Measurements from ENCODE around the gene MUC2. TPM values are rescaled to one million over a fixed set of nuclear protein-coding genes. Genes with fewer than 3 reads are reported as not detected.

MUC2 gene
- total and polyA plus RNA-seq, 2 of the 4 experiments (the other 2 are of a cell fraction), result not detected

GRCh38 chr11:1108246-1108900, 33.7 kb downstream of the MUC2 start:
- H3K27me3 ChIP-seq (ENCODE audit: control insufficient read depth, insufficient read depth, low read length), result peaks cover 18% of the 10 kb centered on the region; the same call in 1 of the 2 replicates
- no peak overlapping the region for H2BK120ac ChIP-seq (ENCODE audit: low read depth, low read length)
- H3K4ac ChIP-seq (ENCODE audit: low read depth, low read length), result no peak overlapping the region
- H4K8ac ChIP-seq (ENCODE audit: low read depth in 2 of 2, low read length in 2 of 2), result no peak overlapping the region
- no peak overlapping the region for H2BK5ac ChIP-seq (ENCODE audit: low read depth, low read length, poor library complexity, severe bottlenecking)
- H3K4me3 ChIP-seq (ENCODE audit: insufficient read depth, low read depth, low read length), result no peak overlapping the region
- no peak overlapping the region for H2BK15ac ChIP-seq (ENCODE audit: low read depth, low read length)
- CTCF ChIA-PET, result no interaction called here
- no peak overlapping the region for H2AFZ ChIP-seq (replicated peaks; ENCODE audit: low read length, poor library complexity)
- no peaks in the 10 kb centered on the region for H3K4me1 ChIP-seq (ENCODE audit: control insufficient read depth, insufficient read depth, low read length)
- H2AK5ac ChIP-seq (ENCODE audit: low read depth, low read length), result no peak overlapping the region
- no peak overlapping the region for H3K27ac ChIP-seq (ENCODE audit: insufficient read depth, low read length)
- no peaks in the 10 kb centered on the region for H3K9me1 ChIP-seq (ENCODE audit: insufficient read depth, low read length)
- ATAC-seq (ENCODE audit: low read depth) (no peak), DNase-seq (no peak)
- no peak overlapping the region for H3K18ac ChIP-seq (ENCODE audit: low read depth, low read length)
- no peak overlapping the region for H2AK9ac ChIP-seq (replicated peaks; ENCODE audit: low read depth, low read length, poor library complexity)
- TF ChIP-seq MAFK (IDR thresholded peaks at IDR 0.05; ENCODE audit: low read depth, low read length) (no peak), USF2 (IDR thresholded peaks at IDR 0.05; ENCODE audit: low read depth, low read length) (no peak)
- H4K91ac ChIP-seq (ENCODE audit: insufficient read depth, low read depth, low read length), result no peak overlapping the region
- no peak overlapping the region for H3K23ac ChIP-seq (ENCODE audit: low read depth, low read length)
- no peaks in the 10 kb centered on the region for H3K9me3 ChIP-seq (ENCODE audit: control insufficient read depth, insufficient read depth, low read length)
- no peak overlapping the region for H3K4me2 ChIP-seq (ENCODE audit: low read depth, low read length)
- dilution Hi-C loops (cut with HindIII; ENCODE audit: low sequenced_read_pairs, unreplicated experiment), result no loop called here
- H3K56ac ChIP-seq (ENCODE audit: extremely low read depth, insufficient read depth, low read length), result no peak overlapping the region
- 46% methylated on average over 18 of the region's 29 CpGs; no CpG with 5 or more reads in 1 of the 2 experiments for WGBS, 2 experiments (ENCODE audit: extremely low coverage in 2 of 2, insufficient read length in 1 of 2)
- no peaks in the 10 kb centered on the region for H3K36me3 ChIP-seq (ENCODE audit: control insufficient read depth, insufficient read depth, low read length)
- no peak overlapping the region for H4K5ac ChIP-seq (ENCODE audit: low read depth, low read length)
- H3K14ac ChIP-seq (replicated peaks; ENCODE audit: low read depth, low read length), result no peak overlapping the region
- in situ Hi-C loops (cut with MboI; ENCODE audit: low sequenced_read_pairs), result no loop called here
- H3K79me1 ChIP-seq (ENCODE audit: low read depth in 1 of 2, low read length in 2 of 2), result no peaks in the 10 kb centered on the region
- intact Hi-C loops (cut with micrococcal nuclease), result no loop called here
- H4K20me1 ChIP-seq (ENCODE audit: insufficient read depth, low read length), result no peaks in the 10 kb centered on the region
- no peak overlapping the region for H2BK20ac ChIP-seq (ENCODE audit: low read depth, low read length)
- H3K9ac ChIP-seq (ENCODE audit: low read depth, low read length), result no peak overlapping the region
- POLR2A ChIA-PET (ENCODE audit: unreplicated experiment), result no interaction called here
- BruUV-seq (replicated peaks), result no TSS peak

Data from IMR-90 (cell line).